Psoas muscle (tissue), 8 donors: ENCODE measurements around the gene ABCC6. TPM values are rescaled to one million over a fixed set of nuclear protein-coding genes. Genes with fewer than 3 reads are reported as not detected.
"Not testable (repeated sequence)": the region's sequence is repeated elsewhere in the genome, so short reads cannot be mapped to it uniquely, and the experiment has no call there.

ENCODE experiments used
- ATAC-seq, 4 donors: fragments of 200-7000 bp; cut with Tn5 transposase; one replicate each; pipeline ENCODE4 v1.9.1; 2020; ENCODE audit warnings: moderate library complexity in 3 of 4, mild to moderate bottlenecking in 2 of 4
- DNase-seq, 2 donors: peaks; one replicate each; pipeline ENCODE4 v3.0.0-alpha.2; 2020
- H3K27ac ChIP-seq: fragments of 200-600 bp; one replicate; pipeline ENCODE4 v1.8.0; 2022
- H3K27me3 ChIP-seq, 3 donors: fragments of 200-600 bp in 1 of 3; one replicate each; pipeline versions ENCODE4 v1.6.1 to v1.8.0; 2013 to 2022; ENCODE audit warnings: low read length in 2 of 3, mild to moderate bottlenecking in 2 of 3, moderate library complexity in 1 of 3; ENCODE audit not compliant: insufficient read depth in 3 of 3
- H3K36me3 ChIP-seq, 2 donors: fragments of 200-600 bp in 1 of 2; one replicate each; pipeline versions ENCODE4 v1.6.1 to v1.8.0; 2013 to 2022; ENCODE audit warnings: low read depth in 1 of 2, mild to moderate bottlenecking in 1 of 2, moderate library complexity in 1 of 2; ENCODE audit not compliant: insufficient read depth in 1 of 2
- H3K4me1 ChIP-seq: fragments of 200-600 bp; one replicate; pipeline ENCODE4 v1.8.0; 2022
- H3K4me3 ChIP-seq: fragments of 200-600 bp; one replicate; pipeline ENCODE4 v1.8.0; 2022; ENCODE audit warnings: mild to moderate bottlenecking
- H3K9me3 ChIP-seq: fragments of 200-600 bp; one replicate; pipeline ENCODE4 v1.8.0; 2022
- CTCF ChIP-seq: fragments of 200-600 bp; IDR thresholded peaks from one replicate; pipeline ENCODE4 v1.8.0; 2022; ENCODE audit warnings: antibody characterized with exemption
- WGBS, 3 donors: extraction: QIAGEN DNeasy Blood & Tissue Kit; methylation state at CpG; one replicate each; pipeline versions ENCODE4 v1.1.6 to v1.1.7; 2013; 5-methylcytosine and 5-hydroxymethylcytosine counted together
- intact Hi-C, 2 donors: fragments of 100-400 bp; cut with DNase I; formaldehyde crosslinking; loops; one replicate each; pipeline versions ENCODE4 v1.11.0 to v1.14.2; 2022
- polyA plus RNA-seq, 3 donors: library from polyadenylated mRNA; stranded (reverse); fragments of 200-250 nt; gene quantifications; one replicate each; pipeline ENCODE4 v1.2.3, GENCODE V29; 2013
- total RNA-seq, 4 donors: library from RNA; stranded (reverse); fragmentation: NEBNext Ultra II Directional in 2 of 4; extraction: Animal tissue kit (Norgen Biotek cat#: 25700) in 2 of 4; gene quantifications; one replicate each; pipeline versions ENCODE4 v1.2.1 to v1.2.4, GENCODE V29; 2021 to 2023
- donor health status: healthy with polysubstance abuse.
- donor health status: DM: no; HTN: no; CAD: no; lungs with moderate emphysema.
- donor health status: Bipolar disorder and iron deficiency.
- donor health status: healthy.
- donor health status: DM: yes; HTN: yes; CAD: no.
- donor health status: DM: no; HTN: no; CAD: no.
- donor health status: DM: no; HTN: no; CAD: no.
- donor health status: DM: yes; HTN: yes; CAD: no.

Gene ABCC6
- total and polyA plus RNA-seq, 7 donors: 0.06 to 3.0 (median 0.32) TPM

- DNase-seq (peak; percentile 54 to 70), ATAC-seq (peak; percentile 66 to 79 (median 70))
- H3K9me3 ChIP-seq: no peaks in the 10 kb centered on the region
- WGBS, 3 donors: 10 to 19% (median 19%) methylated on average over 26 to 28 of the region's 28 CpGs
- intact Hi-C loops: loop anchor here in 1 of 2 donors (5.0 kb wide), 1 partner anchor 37 kb away; no protein-coding TSS in a partner anchor
- H3K4me3 ChIP-seq: no peak overlapping the region
- H3K27ac ChIP-seq: peak overlapping the region; percentile 27
- no peak for TF ChIP-seq CTCF
- no peaks in the 10 kb centered on the region for H3K27me3 ChIP-seq
- H3K4me1 ChIP-seq: peaks cover 14% of the 10 kb centered on the region
- H3K36me3 ChIP-seq: peaks cover 0 to 5% of the 10 kb centered on the region in 2 donors
Observed at GRCh38 chr16:16150117-16150877, 73.0 kb downstream of the ABCC6 start.

- DNase-seq: no peak
- 54 to 63% (median 56%) methylated on average over 10 of the region's 10 CpGs for WGBS, 3 donors
- Histone ChIP-seq H3K4me3 (no peak overlapping the region), H3K4me1 (peaks cover 14% of the 10 kb centered on the region), H3K36me3 (peaks cover 0 to 9% of the 10 kb centered on the region in 2 donors), H3K27me3 (no peaks in the 10 kb centered on the region), H3K9me3 (no peaks in the 10 kb centered on the region), H3K27ac (peak overlapping the region; percentile 27)
- intact Hi-C loops: loop anchor here in 1 of 2 donors (5.0 kb wide), 1 partner anchor 38 kb away; no protein-coding TSS in a partner anchor
- TF ChIP-seq CTCF: no peak
- peak in 3 of 4 donors; percentile 7 to 17 (median 14) for ATAC-seq
Observed at GRCh38 chr16:16149710-16150116, 73.6 kb downstream of the ABCC6 start.

- 70 to 79% (median 75%) methylated on average over 9 of the region's 9 CpGs for WGBS, 3 donors
- Histone ChIP-seq H3K4me1 (peaks cover 14% of the 10 kb centered on the region), H3K4me3 (no peak overlapping the region), H3K36me3 (peaks cover 0 to 9% of the 10 kb centered on the region in 2 donors), H3K27me3 (no peaks in the 10 kb centered on the region), H3K27ac (no peak overlapping the region), H3K9me3 (no peaks in the 10 kb centered on the region)
- TF ChIP-seq CTCF: no peak
- intact Hi-C loops: no loop called here
- ATAC-seq (no peak), DNase-seq (no peak)
Observed at GRCh38 chr16:16148755-16149154, 74.5 kb downstream of the ABCC6 start.

GRCh38 chr16:16148000-16148599 is 75.2 kb downstream of the ABCC6 start:
- 73 to 80% (median 77%) methylated on average over 15 of the region's 15 CpGs for WGBS, 3 donors
- H3K9me3 ChIP-seq, H3K27me3 ChIP-seq, ATAC-seq, H3K27ac ChIP-seq, DNase-seq, H3K36me3 ChIP-seq, H3K4me3 ChIP-seq, intact Hi-C loops: not testable (repeated sequence)
- H3K4me1 ChIP-seq: peaks cover 14% of the 10 kb centered on the region

- TF ChIP-seq CTCF: no peak
- no peak for DNase-seq
- Histone ChIP-seq H3K36me3 (peaks cover 0 to 16% of the 10 kb centered on the region in 2 donors), H3K9me3 (no peaks in the 10 kb centered on the region), H3K4me3 (no peak overlapping the region), H3K27ac (no peak overlapping the region), H3K27me3 (no peaks in the 10 kb centered on the region), H3K4me1 (peaks cover 14% of the 10 kb centered on the region)
- ATAC-seq: no peak
- WGBS, 3 donors: 75 to 85% (median 84%) methylated on average over 17 of the region's 17 CpGs
- intact Hi-C loops: no loop called here
Observed at GRCh38 chr16:16147316-16147999, 75.8 kb downstream of the ABCC6 start.
